Endodermal cell (in vitro differentiated cells): ENCODE results near the gene GAS7. TPM values are rescaled to one million over a fixed set of nuclear protein-coding genes. Genes with fewer than 3 reads are reported as not detected.

ENCODE experiments used
- DNase-seq: peaks from one replicate; pipeline ENCODE4 v3.0.0-alpha.2; 2017
- H3K27ac ChIP-seq: 2 replicates; pipeline ENCODE4 v1.5.1; 2013; ENCODE audit warnings: mild to moderate bottlenecking, low read depth, low read length, moderate library complexity
- H3K27me3 ChIP-seq: 2 replicates; pipeline ENCODE4 v1.6.1; 2013; ENCODE audit warnings: mild to moderate bottlenecking, low read length, moderate library complexity; ENCODE audit not compliant: insufficient read depth, control insufficient read depth, poor library complexity, severe bottlenecking
- H3K36me3 ChIP-seq: 2 replicates; pipeline ENCODE4 v1.7.0; 2013; ENCODE audit warnings: mild to moderate bottlenecking, low read length, moderate library complexity; ENCODE audit not compliant: control insufficient read depth, insufficient read depth
- H3K4me1 ChIP-seq: one replicate; pipeline ENCODE4 v1.7.0; 2013; ENCODE audit warnings: low read length; ENCODE audit not compliant: control insufficient read depth, insufficient read depth
- H3K4me3 ChIP-seq: 2 replicates; pipeline ENCODE4 v1.5.1; 2013; ENCODE audit warnings: mild to moderate bottlenecking, low read length, moderate library complexity
- H3K9ac ChIP-seq: 2 replicates; pipeline ENCODE4 v1.6.1; 2013; ENCODE audit warnings: mild to moderate bottlenecking, low read length, moderate library complexity; ENCODE audit not compliant: poor library complexity, severe bottlenecking; ENCODE audit errors: extremely low read depth
- H3K9me3 ChIP-seq: 2 replicates; pipeline ENCODE4 v1.6.1; 2013; ENCODE audit warnings: mild to moderate bottlenecking, low read length, moderate library complexity; ENCODE audit not compliant: control insufficient read depth
- H3K27ac Mint-ChIP-seq: 2 replicates; pipeline ENCODE4 v1.8.0; 2020; ENCODE audit warnings: mixed read lengths
- H3K27me3 Mint-ChIP-seq: 2 replicates; pipeline ENCODE4 v1.8.0; 2021; ENCODE audit warnings: mild to moderate bottlenecking, mixed read lengths; ENCODE audit not compliant: insufficient read depth
- H3K36me3 Mint-ChIP-seq: 2 replicates; pipeline ENCODE4 v1.8.0; 2020; ENCODE audit warnings: low read depth, mixed read lengths
- H3K4me1 Mint-ChIP-seq: 2 replicates; pipeline ENCODE4 v1.8.0; 2020; ENCODE audit warnings: mixed read lengths
- H3K4me3 Mint-ChIP-seq: 2 replicates; pipeline ENCODE4 v1.8.0; 2020; ENCODE audit warnings: mild to moderate bottlenecking, moderate library complexity, mixed read lengths
- H3K9me3 Mint-ChIP-seq: 2 replicates; pipeline ENCODE4 v1.8.0; 2020; ENCODE audit warnings: mild to moderate bottlenecking, mixed read lengths
- WGBS, 2 experiments: methylation state at CpG; one replicate each; pipeline versions ENCODE4 v1.1.5 to v1.1.7; 2013; ENCODE audit warnings: missing lambda C conversion rate in 2 of 2, mixed read lengths in 1 of 2; ENCODE audit not compliant: insufficient coverage in 1 of 2, insufficient read length in 1 of 2; 5-methylcytosine and 5-hydroxymethylcytosine counted together
- total RNA-seq, 2 donors: library from RNA; stranded (reverse); fragmentation: NEBNext Ultra II Directional in 1 of 2; extraction: Animal tissue kit (Norgen Biotek cat#: 25700) in 1 of 2; gene quantifications; 2 replicates in 1 of 2; 3 replicates in 1 of 2; pipeline ENCODE4 v1.2.1, GENCODE V29; 2021
- TF ChIP-seq, protein P1 (sequence below): fragments of 200-600 bp; sonication (generic); conservative IDR thresholded peaks from 2 replicates; pipeline ENCODE4 v1.5.0; 2021; ENCODE audit warnings: antibody characterized with exemption, mild to moderate bottlenecking

The GAS7 gene
- total RNA-seq, 2 donors from 2014 or later = 8.6 to 14.7 TPM

DNA sequence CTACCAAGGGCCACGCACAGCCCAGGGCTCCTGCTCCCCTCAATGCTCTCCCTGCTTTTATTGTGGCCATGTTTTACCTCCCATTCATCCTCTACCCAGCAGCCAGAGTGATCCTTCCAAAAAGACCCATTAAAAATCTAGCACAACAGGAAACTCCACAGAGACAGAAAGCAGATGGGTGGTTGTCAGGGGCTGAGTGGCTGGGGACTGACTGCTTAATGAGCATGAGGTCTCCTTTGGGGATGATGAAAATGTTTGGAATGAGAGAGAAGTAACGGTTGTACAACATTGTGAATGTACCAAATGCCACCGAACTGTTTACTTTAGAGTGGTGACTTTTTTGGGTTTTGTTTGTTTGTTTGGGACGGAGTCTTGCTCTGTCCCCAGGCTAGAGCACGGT lies 107.4 kb downstream of the GAS7 start:
- Mint-ChIP-seq H3K9me3 (peaks cover 11% of the 10 kb centered on the region), H3K27ac (no peak overlapping the region), H3K4me1 (peaks cover 4% of the 10 kb centered on the region), H3K4me3 (no peak overlapping the region), H3K36me3 (no peaks in the 10 kb centered on the region), H3K27me3 (no peaks in the 10 kb centered on the region)
- H3K27me3 ChIP-seq = no peaks in the 10 kb centered on the region
- H3K9me3 ChIP-seq = peaks cover 12% of the 10 kb centered on the region
- H3K27ac ChIP-seq = no peak overlapping the region
- H3K9ac ChIP-seq = no peak overlapping the region
- 92 to 100% methylated on average over 1 to 5 of the region's 5 CpGs for WGBS, 2 experiments
- DNase-seq = no peak
- TF ChIP-seq, protein P1, sequence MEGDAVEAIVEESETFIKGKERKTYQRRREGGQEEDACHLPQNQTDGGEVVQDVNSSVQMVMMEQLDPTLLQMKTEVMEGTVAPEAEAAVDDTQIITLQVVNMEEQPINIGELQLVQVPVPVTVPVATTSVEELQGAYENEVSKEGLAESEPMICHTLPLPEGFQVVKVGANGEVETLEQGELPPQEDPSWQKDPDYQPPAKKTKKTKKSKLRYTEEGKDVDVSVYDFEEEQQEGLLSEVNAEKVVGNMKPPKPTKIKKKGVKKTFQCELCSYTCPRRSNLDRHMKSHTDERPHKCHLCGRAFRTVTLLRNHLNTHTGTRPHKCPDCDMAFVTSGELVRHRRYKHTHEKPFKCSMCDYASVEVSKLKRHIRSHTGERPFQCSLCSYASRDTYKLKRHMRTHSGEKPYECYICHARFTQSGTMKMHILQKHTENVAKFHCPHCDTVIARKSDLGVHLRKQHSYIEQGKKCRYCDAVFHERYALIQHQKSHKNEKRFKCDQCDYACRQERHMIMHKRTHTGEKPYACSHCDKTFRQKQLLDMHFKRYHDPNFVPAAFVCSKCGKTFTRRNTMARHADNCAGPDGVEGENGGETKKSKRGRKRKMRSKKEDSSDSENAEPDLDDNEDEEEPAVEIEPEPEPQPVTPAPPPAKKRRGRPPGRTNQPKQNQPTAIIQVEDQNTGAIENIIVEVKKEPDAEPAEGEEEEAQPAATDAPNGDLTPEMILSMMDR = no peak
- no peaks in the 10 kb centered on the region for H3K4me1 ChIP-seq
- H3K4me3 ChIP-seq = no peak overlapping the region
- no peaks in the 10 kb centered on the region for H3K36me3 ChIP-seq

DNA sequence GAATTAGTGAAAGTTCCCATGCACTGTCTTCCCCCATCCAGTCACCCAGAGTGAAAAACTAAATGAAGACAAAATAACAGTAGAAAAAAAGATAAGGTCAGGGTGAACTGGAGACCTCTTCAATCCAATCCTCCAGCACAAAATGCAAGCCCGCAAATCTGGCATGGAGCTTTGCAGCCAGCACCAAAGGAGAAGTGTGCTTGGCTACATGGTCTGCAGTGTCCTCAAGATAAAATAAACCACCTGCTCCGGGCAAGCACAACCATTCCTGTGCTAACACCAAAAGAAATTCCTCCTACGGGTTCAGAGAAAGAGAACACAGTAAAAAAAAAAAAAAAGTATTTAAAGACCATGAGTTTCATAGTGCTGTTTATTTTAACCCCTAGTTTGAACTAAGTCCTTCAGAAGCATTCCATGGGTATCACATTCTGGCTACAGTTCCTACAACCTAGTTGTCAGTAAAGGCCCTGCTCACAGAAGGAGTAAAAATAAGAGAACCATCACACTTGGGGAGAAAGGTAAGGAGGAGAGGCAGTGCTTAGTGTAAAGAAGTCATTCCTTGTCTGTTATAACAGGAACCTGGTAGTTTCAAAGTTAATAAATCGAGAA lies 109.1 kb downstream of the GAS7 start:
- Mint-ChIP-seq H3K4me3 (no peak overlapping the region), H3K36me3 (no peaks in the 10 kb centered on the region), H3K27ac (no peak overlapping the region), H3K27me3 (no peaks in the 10 kb centered on the region), H3K4me1 (peaks cover 8% of the 10 kb centered on the region), H3K9me3 (peaks cover 11% of the 10 kb centered on the region)
- H3K4me3 ChIP-seq = no peak overlapping the region
- TF ChIP-seq, protein P1 = no peak
- H3K27ac ChIP-seq = no peak overlapping the region
- 93 to 99% methylated on average over 2 to 4 of the region's 4 CpGs for WGBS, 2 experiments
- DNase-seq = no peak
- H3K27me3 ChIP-seq = no peaks in the 10 kb centered on the region
- peaks cover 12% of the 10 kb centered on the region for H3K9me3 ChIP-seq
- H3K4me1 ChIP-seq = no peaks in the 10 kb centered on the region
- no peaks in the 10 kb centered on the region for H3K36me3 ChIP-seq
- H3K9ac ChIP-seq = no peak overlapping the region

DNA sequence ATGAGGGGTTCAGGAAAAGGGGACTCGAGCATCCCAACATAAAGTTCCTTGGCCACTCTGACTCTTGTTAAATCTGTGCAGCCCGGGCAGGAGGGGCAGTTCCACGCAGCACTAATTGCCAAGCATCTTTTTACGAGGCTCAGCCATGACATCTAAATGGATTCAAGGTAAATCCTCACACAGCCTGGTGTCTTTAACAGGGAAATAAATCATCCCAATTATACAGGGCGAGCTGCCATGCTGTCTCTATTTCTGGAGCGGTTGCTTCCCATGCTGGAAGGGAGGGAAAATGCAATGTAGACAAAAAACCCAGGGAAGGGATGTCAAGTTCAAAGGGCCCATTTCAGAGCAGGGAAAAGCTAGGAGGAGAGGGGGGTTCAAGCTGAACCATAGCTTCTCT lies 110.0 kb downstream of the GAS7 start:
- Histone ChIP-seq H3K4me3 (no peak overlapping the region), H3K9ac (no peak overlapping the region), H3K9me3 (peaks cover 12% of the 10 kb centered on the region), H3K36me3 (no peaks in the 10 kb centered on the region), H3K27ac (no peak overlapping the region), H3K4me1 (no peaks in the 10 kb centered on the region), H3K27me3 (no peaks in the 10 kb centered on the region)
- Mint-ChIP-seq H3K27ac (no peak overlapping the region), H3K4me1 (peaks cover 8% of the 10 kb centered on the region), H3K9me3 (peaks cover 16% of the 10 kb centered on the region), H3K4me3 (no peak overlapping the region), H3K36me3 (no peaks in the 10 kb centered on the region), H3K27me3 (no peaks in the 10 kb centered on the region)
- no peak for DNase-seq
- TF ChIP-seq, protein P1 = no peak
- WGBS, 2 experiments = 80 to 93% methylated on average over 2 to 6 of the region's 6 CpGs
